Tibial nerve (tissue), 4 donors: ENCODE data around the gene SCLT1. TPM values are rescaled to one million over a fixed set of nuclear protein-coding genes. Genes with fewer than 3 reads are reported as not detected.

Source experiments
- DNase-seq, 2 donors: peaks; one replicate each; pipeline ENCODE4 v3.0.0-alpha.2; 2019; ENCODE audit warnings: low spot score in 2 of 2
- H3K27ac ChIP-seq, 4 donors: fragments of 200-600 bp; sonication (generic) in 3 of 4; one replicate each; pipeline ENCODE4 v1.5.1; 2017 to 2019; ENCODE audit warnings: mild to moderate bottlenecking in 1 of 4
- H3K27me3 ChIP-seq, 2 donors: fragments of 200-600 bp; sonication (generic) in 1 of 2; one replicate each; pipeline versions ENCODE4 v1.5.1 to v1.6.0; 2017 to 2019
- H3K36me3 ChIP-seq, 3 donors: fragments of 200-600 bp; sonication (generic); one replicate each; pipeline ENCODE4 v1.5.1; 2018 to 2019
- H3K4me1 ChIP-seq, 4 donors: fragments of 200-600 bp; sonication (generic) in 3 of 4; one replicate each; pipeline ENCODE4 v1.5.1; 2017 to 2019
- H3K4me3 ChIP-seq, 4 donors: fragments of 200-600 bp; sonication (generic) in 3 of 4; one replicate each; pipeline ENCODE4 v1.5.1; 2017 to 2019; ENCODE audit warnings: mild to moderate bottlenecking in 1 of 4, moderate library complexity in 1 of 4
- H3K9me3 ChIP-seq, 4 donors: fragments of 200-600 bp; sonication (generic) in 3 of 4; one replicate each; pipeline ENCODE4 v1.5.1; 2017 to 2019
- EP300 ChIP-seq, 2 donors: sonication (generic); formaldehyde crosslinking; IDR thresholded peaks; one replicate each; pipeline ENCODE4 v1.6.1; 2017; ENCODE audit warnings: antibody characterized with exemption in 2 of 2, mild to moderate bottlenecking in 1 of 2
- POLR2A ChIP-seq, 2 donors: fragments of 450-650 bp; IDR thresholded peaks; one replicate each; pipeline ENCODE4 v1.6.1; 2017; ENCODE audit warnings: antibody characterized with exemption in 2 of 2, mild to moderate bottlenecking in 2 of 2, moderate library complexity in 2 of 2
- WGBS, 2 donors: methylation state at CpG; one replicate each; pipeline ENCODE4 v1.1.5; 2018; 5-methylcytosine and 5-hydroxymethylcytosine counted together
- total RNA-seq, 4 donors: library from RNA; depleted of rRNA; stranded (reverse); fragments of >200 nt; gene quantifications; one replicate each; pipeline ENCODE4 v1.1.0, GENCODE V29; 2016
- TF ChIP-seq, protein P1 (sequence below), 5 experiments: fragments of 200-600 bp in 3 of 5; fragments of 450-650 bp in 2 of 5; sonication (generic) in 3 of 5; IDR thresholded peaks; one replicate each; pipeline ENCODE4 v1.5.1; 2016 to 2019; ENCODE audit warnings: antibody characterized with exemption in 5 of 5, mild to moderate bottlenecking in 3 of 5, moderate library complexity in 2 of 5

Gene SCLT1
- total RNA-seq, 4 donors from 2014 or later = 9.2 to 28.8 (median 18.6) TPM

GRCh38 chr4:129046055-129046959 lies 47.0 kb downstream of the SCLT1 start:
- TF ChIP-seq, protein P1, sequence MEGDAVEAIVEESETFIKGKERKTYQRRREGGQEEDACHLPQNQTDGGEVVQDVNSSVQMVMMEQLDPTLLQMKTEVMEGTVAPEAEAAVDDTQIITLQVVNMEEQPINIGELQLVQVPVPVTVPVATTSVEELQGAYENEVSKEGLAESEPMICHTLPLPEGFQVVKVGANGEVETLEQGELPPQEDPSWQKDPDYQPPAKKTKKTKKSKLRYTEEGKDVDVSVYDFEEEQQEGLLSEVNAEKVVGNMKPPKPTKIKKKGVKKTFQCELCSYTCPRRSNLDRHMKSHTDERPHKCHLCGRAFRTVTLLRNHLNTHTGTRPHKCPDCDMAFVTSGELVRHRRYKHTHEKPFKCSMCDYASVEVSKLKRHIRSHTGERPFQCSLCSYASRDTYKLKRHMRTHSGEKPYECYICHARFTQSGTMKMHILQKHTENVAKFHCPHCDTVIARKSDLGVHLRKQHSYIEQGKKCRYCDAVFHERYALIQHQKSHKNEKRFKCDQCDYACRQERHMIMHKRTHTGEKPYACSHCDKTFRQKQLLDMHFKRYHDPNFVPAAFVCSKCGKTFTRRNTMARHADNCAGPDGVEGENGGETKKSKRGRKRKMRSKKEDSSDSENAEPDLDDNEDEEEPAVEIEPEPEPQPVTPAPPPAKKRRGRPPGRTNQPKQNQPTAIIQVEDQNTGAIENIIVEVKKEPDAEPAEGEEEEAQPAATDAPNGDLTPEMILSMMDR (IDR thresholded peaks at IDR 0.05) = no peak
- no peak for TF ChIP-seq POLR2A (IDR thresholded peaks at IDR 0.05)
- TF ChIP-seq EP300 (IDR thresholded peaks at IDR 0.05) = no peak
- H3K36me3 ChIP-seq = peaks cover 0 to 16% (median 0%) of the 10 kb centered on the region in 3 donors
- no peak overlapping the region for H3K27ac ChIP-seq
- DNase-seq = no peak
- H3K9me3 ChIP-seq = peaks cover 0 to 29% (median 10%) of the 10 kb centered on the region in 4 donors
- H3K27me3 ChIP-seq = no peaks in the 10 kb centered on the region
- H3K4me1 ChIP-seq = no peaks in the 10 kb centered on the region
- WGBS, 2 donors = 86 to 91% methylated on average over 1 of the region's 1 CpG
- H3K4me3 ChIP-seq = no peak overlapping the region

- H3K27me3 ChIP-seq = no peaks in the 10 kb centered on the region
- TF ChIP-seq POLR2A (IDR thresholded peaks at IDR 0.05) (no peak), EP300 (IDR thresholded peaks at IDR 0.05) (no peak)
- TF ChIP-seq, protein P1 (IDR thresholded peaks at IDR 0.05) = no peak
- DNase-seq = no peak
- H3K4me3 ChIP-seq = no peak overlapping the region
- H3K27ac ChIP-seq = no peak overlapping the region
- H3K36me3 ChIP-seq = peaks cover 0 to 31% (median 0%) of the 10 kb centered on the region in 3 donors
- H3K4me1 ChIP-seq = no peaks in the 10 kb centered on the region
- peaks cover 0 to 16% (median 6%) of the 10 kb centered on the region in 4 donors for H3K9me3 ChIP-seq
Observed at GRCh38 chr4:129043523-129043922, 49.8 kb downstream of the SCLT1 start.

DNA sequence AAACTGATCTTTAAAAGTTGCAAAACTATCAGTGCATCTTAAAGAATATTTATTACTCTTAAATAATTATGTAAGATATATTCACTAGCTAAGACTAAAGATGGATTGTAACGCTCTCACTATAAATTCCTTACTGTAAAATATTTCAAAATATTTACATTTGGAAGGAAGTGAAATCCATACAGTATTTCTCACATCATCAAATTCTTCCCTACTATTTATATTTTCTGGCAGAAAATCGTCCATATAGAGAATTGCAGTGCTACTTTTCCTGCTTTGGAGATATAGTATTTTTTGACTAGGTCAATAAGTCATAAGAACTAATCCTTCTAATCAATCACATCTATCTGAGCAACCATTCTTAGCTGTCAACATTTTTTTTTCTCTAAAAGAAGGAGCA lies 52.9 kb downstream of the SCLT1 start:
- no peak for DNase-seq
- Histone ChIP-seq H3K27ac (no peak overlapping the region), H3K9me3 (no peaks in the 10 kb centered on the region), H3K27me3 (no peaks in the 10 kb centered on the region), H3K4me3 (no peak overlapping the region), H3K36me3 (peaks cover 0 to 45% (median 0%) of the 10 kb centered on the region in 3 donors), H3K4me1 (no peaks in the 10 kb centered on the region)
- TF ChIP-seq, protein P1 (IDR thresholded peaks at IDR 0.05) = no peak
- 62% methylated on average over 2 of the region's 2 CpGs for WGBS, 2 donors

- Histone ChIP-seq H3K9me3 (peaks cover 0 to 3% (median 0%) of the 10 kb centered on the region in 4 donors), H3K27me3 (no peaks in the 10 kb centered on the region), H3K36me3 (peaks cover 0 to 34% (median 0%) of the 10 kb centered on the region in 3 donors), H3K4me1 (no peaks in the 10 kb centered on the region), H3K4me3 (no peak overlapping the region), H3K27ac (no peak overlapping the region)
- no peak for DNase-seq
- TF ChIP-seq, protein P1 (IDR thresholded peaks at IDR 0.05) = no peak
- no peak for TF ChIP-seq EP300 (IDR thresholded peaks at IDR 0.05)
- TF ChIP-seq POLR2A (IDR thresholded peaks at IDR 0.05) = no peak
- WGBS, 2 donors = 87 to 89% methylated on average over 1 of the region's 1 CpG
Observed at GRCh38 chr4:129037093-129037492, 56.2 kb downstream of the SCLT1 start.
